MV-4-11 (cell line): Measurements from ENCODE around the gene RHOG.
"Not testable (repeated sequence)": the region's sequence is repeated elsewhere in the genome, so short reads cannot be mapped to it uniquely, and the experiment has no call there.

Experiments
- DNase-seq: peaks from one replicate; lab custom pipeline; 2025; lab: John Stamatoyannopoulos, UW

Gene RHOG

DNA sequence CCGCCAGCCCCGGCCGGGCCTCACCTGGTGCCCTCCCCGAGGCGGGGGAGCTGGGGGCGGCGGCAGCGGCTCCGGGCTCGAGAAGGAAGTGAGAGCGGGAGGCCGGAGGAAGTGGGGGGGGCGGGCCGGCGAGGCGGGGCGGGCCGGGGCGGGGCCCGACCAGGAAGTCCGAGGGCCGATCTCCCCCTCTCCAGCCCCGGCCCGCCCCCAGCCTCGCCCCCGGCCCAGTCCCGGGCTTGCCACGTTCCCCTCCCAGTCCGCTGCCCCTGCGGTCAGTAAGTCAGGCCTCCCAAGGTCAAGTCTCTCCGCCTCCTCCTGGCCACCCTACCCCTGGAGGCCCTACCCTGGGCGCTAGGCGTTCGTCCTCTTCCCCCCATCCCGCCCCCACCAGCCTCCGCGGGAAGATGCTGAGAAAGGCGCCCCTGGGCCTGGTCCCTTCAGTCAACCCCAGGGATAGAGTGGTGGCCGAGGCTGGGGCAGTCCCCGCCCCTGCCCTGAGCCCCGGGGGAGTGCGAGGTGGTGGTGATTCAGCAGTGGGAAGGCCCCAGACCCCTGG, at the start of gene RHOG:
Gene RHOG (minus strand): TSS at position 90 of the 556 bp plus-strand sequence. CDS start 12,821 bp downstream, outside the sequence.
- peak; percentile 88 for DNase-seq

- no peak for DNase-seq
Observed at GRCh38 chr11:3890014-3890413, 49.3 kb upstream of the RHOG start.

DNA sequence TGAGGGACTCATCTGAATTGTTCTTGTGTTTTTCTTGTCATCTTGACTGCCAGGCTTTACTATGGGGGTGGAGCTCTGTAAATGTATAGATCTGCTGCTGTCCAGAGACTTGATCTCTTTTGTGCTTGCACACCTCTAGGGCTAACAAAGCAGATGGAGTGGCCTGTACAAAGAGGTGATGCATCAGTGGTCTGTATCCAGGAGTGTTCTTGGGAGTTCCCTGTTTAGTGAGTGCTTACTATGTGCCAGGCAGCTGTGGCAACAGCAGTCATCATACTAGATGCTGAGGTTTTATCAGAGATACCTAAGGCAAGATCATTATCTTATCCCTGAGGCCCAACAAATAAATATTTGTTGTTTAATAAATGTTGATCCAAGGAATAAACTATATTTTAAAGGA, 48.1 kb upstream of the RHOG start:
- no peak for DNase-seq

DNA sequence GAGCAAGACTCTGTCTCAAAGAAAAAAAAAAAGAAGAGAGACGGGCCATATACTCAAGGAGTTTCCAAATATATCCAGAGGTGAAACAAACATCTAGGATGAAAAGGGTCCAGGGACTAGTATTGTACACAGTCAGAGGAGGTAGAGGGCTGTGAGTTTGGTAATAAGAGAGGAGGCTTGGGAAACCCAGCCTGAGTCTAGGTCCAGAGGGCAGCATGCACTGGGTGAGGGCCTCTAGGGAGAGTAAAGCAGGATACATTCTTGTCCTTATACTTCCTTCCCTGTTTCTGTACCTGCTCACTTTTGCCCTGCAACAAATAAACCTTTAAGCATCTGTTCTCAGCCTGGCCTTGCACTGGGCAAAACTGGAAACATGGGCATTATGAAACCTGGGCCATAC, 46.2 kb upstream of the RHOG start:
- no peak for DNase-seq

DNA sequence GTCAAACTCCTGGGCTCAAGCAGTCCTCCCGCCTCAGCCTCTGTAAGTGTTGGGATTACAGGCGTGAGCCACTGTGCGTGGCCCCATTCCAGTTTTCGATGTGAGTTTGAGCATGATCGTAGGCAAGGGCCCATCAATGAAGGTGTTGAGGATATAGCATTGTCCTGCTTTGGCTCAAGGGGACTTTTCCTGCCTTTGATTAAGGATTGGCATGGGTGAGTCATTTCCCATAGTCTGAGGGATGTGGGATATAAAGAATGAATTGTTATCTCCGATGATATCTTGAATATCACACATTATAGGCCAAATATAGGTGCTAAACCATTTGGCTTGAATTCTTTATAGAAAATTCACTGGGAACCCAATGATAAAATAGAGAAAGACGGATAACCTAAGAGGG, 45.1 kb upstream of the RHOG start:
- DNase-seq = no peak

DNA sequence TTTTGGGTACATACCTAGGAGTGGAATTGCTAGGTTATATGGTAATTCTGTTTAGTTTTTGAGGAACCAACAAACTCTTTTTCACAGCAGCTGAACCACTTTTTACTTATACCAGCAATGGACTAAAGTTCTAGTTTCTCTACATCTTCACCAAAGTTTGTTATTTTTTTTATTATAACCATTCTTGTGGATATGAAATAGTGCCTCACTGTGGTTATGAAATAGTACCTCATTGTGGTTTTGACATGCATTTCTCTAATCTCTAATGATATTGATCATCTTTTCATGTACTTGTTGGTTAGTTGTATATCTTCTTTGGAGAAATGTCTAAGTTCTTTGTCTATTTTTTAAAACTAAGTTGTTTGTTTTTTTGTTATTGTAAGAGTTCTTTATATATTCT, 41.9 kb upstream of the RHOG start:
- peak; percentile 33 for DNase-seq

- no peak for DNase-seq
Observed at GRCh38 chr11:3880724-3881123, 40.0 kb upstream of the RHOG start.

GRCh38 chr11:3879967-3880542, 39.3 kb upstream of the RHOG start:
- no peak for DNase-seq

- no peak for DNase-seq
Observed at GRCh38 chr11:3879216-3879966, 38.6 kb upstream of the RHOG start.

DNA sequence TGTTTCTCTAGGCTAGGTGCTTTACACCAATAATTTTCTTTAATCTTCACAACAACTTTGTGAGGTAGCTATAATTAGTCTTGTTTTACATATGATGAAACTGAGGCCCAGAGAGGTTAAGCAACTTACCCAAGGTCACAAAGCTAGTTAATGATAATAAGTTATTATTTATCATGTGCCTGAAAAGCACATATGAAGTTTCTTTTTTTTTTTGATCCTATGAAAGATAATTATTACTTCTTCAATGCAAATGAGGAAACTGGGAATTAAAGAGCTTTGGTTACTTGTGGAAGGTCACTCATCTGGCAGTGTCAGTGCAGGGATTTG, 37.5 kb upstream of the RHOG start:
- no peak for DNase-seq

DNA sequence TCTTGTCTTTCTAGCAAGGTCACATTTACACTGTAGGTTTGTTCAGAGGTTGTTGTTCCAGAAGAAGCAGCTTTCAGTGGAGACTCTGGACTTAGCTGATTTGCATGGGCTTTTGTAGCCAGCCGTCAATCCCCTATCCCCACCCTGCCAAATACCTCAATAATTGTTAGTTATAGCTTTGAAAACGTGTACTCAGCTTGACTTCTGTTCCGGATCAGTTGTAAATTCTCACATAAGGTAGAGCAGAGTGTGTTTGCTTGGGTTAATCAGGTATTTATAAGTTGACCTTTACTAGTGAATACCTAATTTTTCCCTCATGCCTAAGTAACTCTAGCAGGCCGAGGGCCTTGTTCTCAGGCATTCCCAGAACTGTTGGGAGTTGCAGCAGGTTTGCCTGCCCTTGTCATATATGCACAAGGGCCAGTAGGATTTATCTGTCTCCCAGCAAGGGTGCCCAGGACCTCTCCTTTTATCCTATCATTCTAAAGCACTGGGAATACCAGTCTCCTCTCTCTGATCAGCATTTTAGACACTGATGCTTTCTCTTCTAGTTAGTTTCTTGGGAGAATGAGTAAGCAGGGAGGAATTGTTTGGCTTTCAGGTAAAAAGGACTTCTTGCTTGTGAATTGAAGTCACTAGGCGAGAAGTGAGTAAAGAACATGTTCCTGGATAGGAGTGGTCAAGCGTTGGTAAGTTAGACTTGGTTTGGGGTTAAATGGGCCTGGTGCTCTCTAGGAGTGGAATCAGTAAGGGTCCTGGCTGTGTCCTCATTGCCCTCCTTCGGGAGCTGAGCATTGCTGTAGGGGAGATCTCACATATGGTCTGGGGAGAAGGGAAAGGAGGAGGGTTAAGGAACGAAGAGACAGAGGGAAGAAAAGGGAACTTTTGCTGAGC, 36.9 kb upstream of the RHOG start:
- DNase-seq = no peak

DNA sequence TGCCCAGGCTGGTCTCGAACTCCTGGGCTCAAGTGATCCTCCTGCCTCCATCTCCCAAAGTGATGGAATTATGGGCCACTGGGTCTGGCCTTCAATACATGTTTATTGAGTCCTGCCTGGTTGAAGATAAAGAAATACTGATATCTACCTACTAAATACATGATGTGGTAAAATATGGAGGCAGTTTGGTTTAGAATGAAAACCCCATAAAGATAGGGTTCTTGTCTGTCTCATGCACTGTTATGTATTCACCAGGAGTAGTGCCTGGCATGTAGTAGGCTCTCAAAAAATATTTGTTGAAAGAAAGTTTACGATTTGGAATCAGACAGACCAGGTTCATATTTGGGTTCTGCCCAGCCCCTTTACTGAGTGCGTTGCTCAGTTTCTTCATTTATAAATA, 35.9 kb upstream of the RHOG start:
- no peak for DNase-seq

- DNase-seq = no peak
Observed at GRCh38 chr11:3873712-3874349, 33.1 kb upstream of the RHOG start.

- no peak for DNase-seq
Observed at GRCh38 chr11:3867209-3868091, 26.7 kb upstream of the RHOG start.

GRCh38 chr11:3866836-3867208, 26.1 kb upstream of the RHOG start:
- no peak for DNase-seq

- DNase-seq = peak; percentile 79
Observed at GRCh38 chr11:3866206-3866605, 25.4 kb upstream of the RHOG start.

- peak; percentile 45 for DNase-seq
Observed at GRCh38 chr11:3865388-3866193, 24.8 kb upstream of the RHOG start.

GRCh38 chr11:3861683-3862082, 20.9 kb upstream of the RHOG start:
- peak; percentile 61 for DNase-seq

DNA sequence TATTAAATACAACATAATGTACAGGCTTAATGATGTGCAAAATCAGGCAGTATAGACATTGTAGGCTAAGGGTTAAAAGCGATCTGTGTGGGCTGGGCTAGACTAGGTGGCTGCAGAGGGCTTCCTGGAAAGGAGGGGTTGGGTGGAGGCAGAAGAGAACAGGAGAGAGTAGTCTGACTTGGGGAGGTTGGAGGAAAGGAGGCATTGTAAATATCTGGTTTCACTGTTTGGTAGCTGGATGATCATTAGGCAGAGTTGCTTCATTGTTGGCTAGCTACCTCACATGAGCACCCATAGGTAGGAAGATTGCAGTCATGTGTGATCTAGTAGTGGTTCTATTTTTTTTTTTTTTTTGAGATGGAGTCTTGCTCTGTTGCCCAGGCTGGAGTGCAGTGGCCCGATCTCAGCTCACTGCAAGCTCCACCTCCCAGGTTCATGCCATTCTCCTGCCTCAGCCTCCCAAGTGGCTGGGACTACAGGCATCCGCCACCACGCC, 20.2 kb upstream of the RHOG start:
- DNase-seq = not testable (repeated sequence)

- no peak for DNase-seq
Observed at GRCh38 chr11:3860375-3860774, 19.6 kb upstream of the RHOG start.
